Upper lobe of left lung (tissue), 6 donors: ENCODE results near the gene CHAD. TPM values are rescaled to one million over a fixed set of nuclear protein-coding genes. Genes with fewer than 3 reads are reported as not detected.
"Not testable (repeated sequence)": the region's sequence is repeated elsewhere in the genome, so short reads cannot be mapped to it uniquely, and the experiment has no call there.

Source experiments
- ATAC-seq, 2 donors: fragments of 200-7000 bp; cut with Tn5 transposase; one replicate each; pipeline ENCODE4 v1.9.1; 2022; ENCODE audit warnings: mild to moderate bottlenecking in 2 of 2, moderate library complexity in 2 of 2; ENCODE audit not compliant: low FRiP score in 2 of 2
- DNase-seq, 2 donors: peaks; one replicate each; pipeline ENCODE4 v3.0.0-alpha.2; 2019 to 2020
- H3K27ac ChIP-seq, 4 donors: fragments of 200-600 bp; sonication (generic); one replicate each; pipeline ENCODE4 v1.5.1; 2016 to 2019
- H3K27me3 ChIP-seq, 4 donors: fragments of 200-600 bp; sonication (generic); one replicate each; pipeline ENCODE4 v1.5.1; 2017 to 2019
- H3K36me3 ChIP-seq, 4 donors: fragments of 200-600 bp; sonication (generic); one replicate each; pipeline ENCODE4 v1.5.1; 2016 to 2019
- H3K4me1 ChIP-seq, 4 donors: fragments of 200-600 bp; sonication (generic); one replicate each; pipeline ENCODE4 v1.5.1; 2018 to 2019
- H3K4me3 ChIP-seq, 4 donors: fragments of 200-600 bp; sonication (generic); one replicate each; pipeline ENCODE4 v1.5.1; 2017 to 2019; ENCODE audit warnings: mild to moderate bottlenecking in 2 of 4, moderate library complexity in 1 of 4
- H3K9me3 ChIP-seq, 4 donors: fragments of 200-600 bp; sonication (generic); one replicate each; pipeline ENCODE4 v1.5.1; 2018 to 2019
- CTCF ChIP-seq, 6 experiments: fragments of 450-650 bp in 4 of 6; fragments of 200-600 bp in 2 of 6; sonication (generic) in 2 of 6; IDR thresholded peaks; one replicate each; pipeline ENCODE4 v1.5.1; 2016 to 2019; ENCODE audit warnings: antibody characterized with exemption in 6 of 6
- EP300 ChIP-seq, 4 donors: sonication (generic); formaldehyde crosslinking; IDR thresholded peaks; one replicate each; pipeline ENCODE4 v1.5.1; 2017; ENCODE audit warnings: antibody characterized with exemption in 4 of 4, control low read depth in 2 of 4
- POLR2A ChIP-seq, 4 donors: fragments of 450-650 bp; IDR thresholded peaks; one replicate each; pipeline ENCODE4 v1.5.1; 2016 to 2017; ENCODE audit warnings: antibody characterized with exemption in 4 of 4, mild to moderate bottlenecking in 2 of 4
- POLR2AphosphoS5 ChIP-seq, 2 donors: sonication (generic); formaldehyde crosslinking; IDR thresholded peaks; one replicate each; pipeline ENCODE4 v1.5.1; 2017; ENCODE audit warnings: antibody characterized with exemption in 2 of 2
- WGBS, 2 donors: methylation state at CpG; one replicate each; pipeline ENCODE4 v1.1.5; 2017 to 2018; 5-methylcytosine and 5-hydroxymethylcytosine counted together
- total RNA-seq, 6 donors: library from RNA; depleted of rRNA in 4 of 6; stranded (reverse); fragments of >200 nt in 4 of 6; gene quantifications; one replicate each; pipeline versions ENCODE4 v1.1.0 to v1.2.1, GENCODE V29; 2016 to 2021
- donor health status: DM: no; HTN: no; CAD: no; lungs with moderate emphysema.
- donor health status: DM: no; HTN: yes; CAD: no; lungs with severe emphysema.

Gene CHAD
- total RNA-seq, 6 donors from 2014 or later: 0.13 to 0.30 (median 0.21) TPM; not detected in 2

DNA sequence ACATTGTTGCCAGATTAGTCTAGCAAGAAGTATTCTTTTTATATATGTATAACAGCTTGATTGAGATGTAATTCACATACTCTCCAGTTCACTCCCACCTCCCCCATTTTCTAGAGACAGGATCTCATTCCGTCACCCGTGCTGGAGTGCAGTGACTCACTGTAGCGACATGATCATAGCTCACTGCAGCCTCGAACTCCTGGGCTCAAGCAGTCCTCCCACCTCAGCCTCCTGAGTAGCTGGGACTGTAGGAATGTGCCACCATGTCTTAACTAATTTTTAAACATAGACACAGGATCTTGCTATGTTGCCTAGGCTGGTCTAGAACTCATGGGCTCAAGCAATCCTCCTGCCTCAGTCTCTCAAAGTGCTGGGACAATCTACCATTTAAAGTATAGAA lies 6.7 kb upstream of the CHAD start:
- Histone ChIP-seq H3K27me3 (no peaks in the 10 kb centered on the region), H3K4me3 (no peak overlapping the region), H3K27ac (no peak overlapping the region), H3K9me3 (no peaks in the 10 kb centered on the region), H3K4me1 (peaks cover 8 to 22% (median 14%) of the 10 kb centered on the region in 4 donors), H3K36me3 (peaks cover 0 to 29% (median 12%) of the 10 kb centered on the region in 4 donors)
- WGBS, 2 donors: 83 to 86% methylated on average over 4 of the region's 4 CpGs
- TF ChIP-seq EP300 (IDR thresholded peaks at IDR 0.05) (no peak), CTCF (IDR thresholded peaks at IDR 0.05) (no peak)
- ATAC-seq (no peak), DNase-seq (no peak)

DNA sequence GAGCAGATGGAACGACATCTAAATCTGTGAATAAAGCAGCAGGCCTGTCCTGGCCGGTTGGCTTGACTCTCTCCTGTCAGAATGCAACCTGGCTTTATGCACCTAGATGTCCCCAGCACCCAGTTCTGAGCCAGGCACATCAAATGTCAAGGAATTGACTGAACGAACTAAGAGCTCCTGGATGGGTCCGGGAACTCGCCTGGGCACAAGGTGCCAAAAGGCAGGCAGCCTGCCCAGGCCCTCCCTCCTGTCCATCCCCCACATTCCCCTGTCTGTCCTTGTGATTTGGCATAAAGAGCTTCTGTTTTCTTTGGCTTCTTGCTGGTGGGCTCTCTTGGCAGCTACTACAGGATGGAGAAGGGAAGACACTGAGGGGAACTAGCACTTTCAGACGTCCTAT lies 5.8 kb upstream of the CHAD start:
- DNase-seq: no peak

DNA sequence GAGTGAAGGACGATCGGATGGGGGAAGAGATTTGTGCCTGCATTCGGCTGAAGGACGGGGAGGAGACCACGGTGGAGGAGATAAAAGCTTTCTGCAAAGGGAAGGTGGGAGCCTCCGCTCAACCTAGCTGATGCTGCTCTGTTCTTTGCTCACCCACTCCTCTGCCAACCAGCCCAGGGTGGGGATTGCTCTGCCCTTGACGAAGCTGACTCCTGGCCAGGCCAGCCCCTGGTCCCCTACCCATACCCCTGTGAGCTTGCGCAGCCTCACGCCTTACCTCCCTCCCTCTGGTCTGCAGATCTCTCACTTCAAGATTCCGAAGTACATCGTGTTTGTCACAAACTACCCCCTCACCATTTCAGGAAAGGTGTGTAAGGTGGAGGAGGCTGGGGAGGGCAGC lies 5.2 kb upstream of the CHAD start:
- H3K4me3 ChIP-seq: no peak overlapping the region
- peaks cover 0 to 29% (median 12%) of the 10 kb centered on the region in 4 donors for H3K36me3 ChIP-seq
- H3K27me3 ChIP-seq: peaks cover 0 to 10% (median under 1%) of the 10 kb centered on the region in 4 donors
- no peak for TF ChIP-seq EP300 (IDR thresholded peaks at IDR 0.05)
- no peak for TF ChIP-seq CTCF (IDR thresholded peaks at IDR 0.05)
- ATAC-seq: no peak
- DNase-seq: no peak
- 90 to 92% methylated on average over 11 of the region's 11 CpGs for WGBS, 2 donors
- no peak overlapping the region for H3K27ac ChIP-seq
- peaks cover 7 to 16% (median 10%) of the 10 kb centered on the region in 4 donors for H3K4me1 ChIP-seq
- H3K9me3 ChIP-seq: no peaks in the 10 kb centered on the region

More for the DNA sequence above, 5.8 kb upstream of the CHAD start:
- Histone ChIP-seq H3K36me3 (peaks cover 0 to 29% (median 12%) of the 10 kb centered on the region in 4 donors), H3K27ac (no peak overlapping the region), H3K4me1 (peaks cover 2 to 16% (median 9%) of the 10 kb centered on the region in 4 donors), H3K9me3 (no peaks in the 10 kb centered on the region), H3K4me3 (no peak overlapping the region), H3K27me3 (peaks cover 0 to 4% (median 0%) of the 10 kb centered on the region in 4 donors)
- no peak for ATAC-seq
- TF ChIP-seq EP300 (IDR thresholded peaks at IDR 0.05) (no peak), CTCF (IDR thresholded peaks at IDR 0.05) (no peak), POLR2AphosphoS5 (IDR thresholded peaks at IDR 0.05) (no peak), POLR2A (IDR thresholded peaks at IDR 0.05) (no peak)
- 74 to 88% methylated on average over 6 of the region's 6 CpGs for WGBS, 2 donors

- Histone ChIP-seq H3K36me3 (peaks cover 0 to 29% (median 12%) of the 10 kb centered on the region in 4 donors), H3K4me1 (peaks cover 10 to 19% (median 13%) of the 10 kb centered on the region in 4 donors), H3K27me3 (peaks cover 0 to 16% (median 4%) of the 10 kb centered on the region in 4 donors)
- whole genome bisulfite sequencing, 2 donors: 91 to 94% methylated on average over 13 of the region's 13 CpGs
- H3K9me3 ChIP-seq, ATAC-seq, H3K4me3 ChIP-seq, H3K27ac ChIP-seq, DNase-seq: not testable (repeated sequence)
Observed at GRCh38 chr17:50472761-50473161, 4.1 kb upstream of the CHAD start.

GRCh38 chr17:50472286-50472685 lies 3.6 kb upstream of the CHAD start:
- H3K4me1 ChIP-seq: peaks cover 10 to 19% (median 13%) of the 10 kb centered on the region in 4 donors
- WGBS, 2 donors: 95 to 96% methylated on average over 9 to 10 of the region's 10 CpGs
- ATAC-seq (no peak), DNase-seq (no peak)
- no peak overlapping the region for H3K27ac ChIP-seq
- TF ChIP-seq CTCF (IDR thresholded peaks at IDR 0.05): no peak
- TF ChIP-seq POLR2AphosphoS5 (IDR thresholded peaks at IDR 0.05): no peak
- no peak overlapping the region for H3K4me3 ChIP-seq
- H3K27me3 ChIP-seq: peaks cover 0 to 16% (median 4%) of the 10 kb centered on the region in 4 donors
- H3K9me3 ChIP-seq: no peaks in the 10 kb centered on the region
- peaks cover 0 to 29% (median 12%) of the 10 kb centered on the region in 4 donors for H3K36me3 ChIP-seq
